Panc1 (cell line): ENCODE results near the gene SHC3. TPM values are rescaled to one million over a fixed set of nuclear protein-coding genes. Genes with fewer than 3 reads are reported as not detected.

Source experiments
- ATAC-seq: fragments of 200-7000 bp; cut with Tn5 transposase; 2 replicates; pipeline ENCODE4 v1.9.1; 2020; ENCODE audit warnings: mild to moderate bottlenecking, moderate library complexity
- BruUV-seq: library from RNA; stranded (reverse); fragments of 400-500 nt; replicated peaks from 2 replicates; lab custom pipeline; 2021; lab: Mats Ljungman, UMichigan
- CTCF ChIA-PET: fragments of 300-600 bp; sonication (Branson Sonifier 250); formaldehyde crosslinking; loops from one replicate; lab custom pipeline; 2022; ENCODE audit warnings: antibody characterized with exemption; lab: Charles Lee
- POLR2A ChIA-PET: fragments of 300-600 bp; sonication (Branson Sonifier 250); formaldehyde crosslinking; loops from one replicate; lab custom pipeline; 2022; ENCODE audit warnings: antibody characterized with exemption; lab: Charles Lee
- DNase-seq: peaks from one replicate; pipeline ENCODE4 v3.0.0-alpha.2; 2010; ENCODE audit warnings: low read depth, low spot score
- H3K27ac ChIP-seq: 2 replicates; pipeline ENCODE4 v1.5.1; 2011; ENCODE audit warnings: mild to moderate bottlenecking, low read length, inconsistent platforms
- H3K27me3 ChIP-seq: fragments of 200-500 bp; sonication (Bioruptor generic); 2 replicates; pipeline ENCODE4 v1.6.0; 2014; ENCODE audit warnings: low read length, inconsistent platforms; ENCODE audit not compliant: control insufficient read depth, insufficient read depth
- H3K36me3 ChIP-seq: fragments of 200-500 bp; sonication (Bioruptor generic); 2 replicates; pipeline ENCODE4 v1.5.1; 2014; ENCODE audit warnings: inconsistent platforms, mild to moderate bottlenecking, low read length, moderate library complexity; ENCODE audit not compliant: control insufficient read depth, insufficient read depth
- H3K4me1 ChIP-seq: 2 replicates; pipeline ENCODE4 v1.5.1; 2011; ENCODE audit warnings: inconsistent platforms, mild to moderate bottlenecking, low read length, moderate library complexity; ENCODE audit not compliant: control insufficient read depth, insufficient read depth
- H3K4me3 ChIP-seq, 2 experiments: 2 replicates each; pipeline ENCODE4 v1.5.1; 2011 to 2012; ENCODE audit warnings: low read depth in 2 of 2, low read length in 2 of 2, mild to moderate bottlenecking in 2 of 2, inconsistent platforms in 1 of 2, moderate library complexity in 1 of 2
- H3K9me3 ChIP-seq: fragments of 200-500 bp; sonication (Bioruptor generic); 2 replicates; pipeline ENCODE4 v1.5.1; 2014; ENCODE audit warnings: low read depth, mild to moderate bottlenecking, inconsistent platforms, low read length, moderate library complexity; ENCODE audit not compliant: control insufficient read depth, insufficient read depth
- CTCF ChIP-seq: fragments of 450-650 bp; IDR thresholded peaks from 2 replicates; pipeline ENCODE4 v1.5.1; 2017; ENCODE audit warnings: mild to moderate bottlenecking
- POLR2AphosphoS5 ChIP-seq: IDR thresholded peaks from 2 replicates; pipeline ENCODE4 v1.6.1; 2012; ENCODE audit warnings: mild to moderate bottlenecking, low read depth, low read length, moderate library complexity
- SIN3A ChIP-seq: IDR thresholded peaks from 2 replicates; pipeline ENCODE4 v1.6.1; 2012; ENCODE audit warnings: low read depth, mild to moderate bottlenecking, low read length, moderate library complexity, borderline replicate concordance; ENCODE audit not compliant: insufficient read depth
- TCF7L2 ChIP-seq: IDR thresholded peaks from 2 replicates; pipeline ENCODE4 v1.6.1; 2011; ENCODE audit warnings: mild to moderate bottlenecking, low read depth, low read length, inconsistent platforms
- in situ Hi-C: cut with HindIII; loops from 2 replicates; pipeline ENCODE4 v1.10.0; 2016; ENCODE audit warnings: low sequenced_read_pairs, low pct_unique_long_range_greater_than_20kb
- intact Hi-C: fragments of 100-400 bp; cut with micrococcal nuclease; formaldehyde crosslinking; loops from one replicate; pipeline ENCODE4 v1.10.0; 2022; ENCODE audit not compliant: unreplicated experiment
- total RNA-seq: library from RNA; stranded (reverse); gene quantifications from one replicate; pipeline ENCODE4 v1.2.1, GENCODE V29; 2021; ENCODE audit not compliant: unreplicated experiment
- TF ChIP-seq, protein P1 (sequence below), 2 experiments: IDR thresholded peaks; 2 replicates each; pipeline ENCODE4 v1.6.1; 2011 to 2012; ENCODE audit warnings: low read depth in 2 of 2, control low read depth in 1 of 2, low read length in 1 of 2, mild to moderate bottlenecking in 1 of 2, moderate library complexity in 1 of 2; ENCODE audit not compliant: insufficient read depth in 1 of 2

The SHC3 gene
- total RNA-seq, 1 experiment from 2014 or later: 1.7 TPM

DNA sequence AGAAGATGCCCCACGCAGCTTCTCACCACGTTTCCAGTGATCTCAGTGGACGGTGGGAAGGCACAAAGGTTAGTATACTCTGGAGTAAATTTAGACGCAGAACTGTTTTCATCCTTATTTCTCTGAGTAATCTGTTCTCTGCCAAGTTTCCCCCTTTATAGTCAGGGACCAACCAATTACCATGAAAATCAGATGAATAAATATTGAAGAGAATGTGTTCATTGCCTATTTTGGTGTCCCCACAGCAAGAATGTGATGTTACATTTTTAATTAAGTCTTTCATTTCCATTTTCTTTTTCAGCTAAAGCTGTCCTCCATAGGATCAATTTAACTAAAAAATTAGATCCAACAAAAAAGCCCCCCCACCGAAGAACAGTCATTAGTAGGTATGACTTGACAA, 146.0 kb downstream of the SHC3 start:
- peaks cover 3% of the 10 kb centered on the region; the same call in 1 of the 2 replicates for H3K9me3 ChIP-seq
- in situ Hi-C loops: no loop called here
- DNase-seq (no peak), ATAC-seq (no peak)
- ChIA-PET CTCF (no interaction called here), POLR2A (no interaction called here)
- no peak overlapping the region for H3K4me3 ChIP-seq
- TF ChIP-seq TCF7L2: no peak
- no peak for TF ChIP-seq SIN3A
- TF ChIP-seq, protein P1, sequence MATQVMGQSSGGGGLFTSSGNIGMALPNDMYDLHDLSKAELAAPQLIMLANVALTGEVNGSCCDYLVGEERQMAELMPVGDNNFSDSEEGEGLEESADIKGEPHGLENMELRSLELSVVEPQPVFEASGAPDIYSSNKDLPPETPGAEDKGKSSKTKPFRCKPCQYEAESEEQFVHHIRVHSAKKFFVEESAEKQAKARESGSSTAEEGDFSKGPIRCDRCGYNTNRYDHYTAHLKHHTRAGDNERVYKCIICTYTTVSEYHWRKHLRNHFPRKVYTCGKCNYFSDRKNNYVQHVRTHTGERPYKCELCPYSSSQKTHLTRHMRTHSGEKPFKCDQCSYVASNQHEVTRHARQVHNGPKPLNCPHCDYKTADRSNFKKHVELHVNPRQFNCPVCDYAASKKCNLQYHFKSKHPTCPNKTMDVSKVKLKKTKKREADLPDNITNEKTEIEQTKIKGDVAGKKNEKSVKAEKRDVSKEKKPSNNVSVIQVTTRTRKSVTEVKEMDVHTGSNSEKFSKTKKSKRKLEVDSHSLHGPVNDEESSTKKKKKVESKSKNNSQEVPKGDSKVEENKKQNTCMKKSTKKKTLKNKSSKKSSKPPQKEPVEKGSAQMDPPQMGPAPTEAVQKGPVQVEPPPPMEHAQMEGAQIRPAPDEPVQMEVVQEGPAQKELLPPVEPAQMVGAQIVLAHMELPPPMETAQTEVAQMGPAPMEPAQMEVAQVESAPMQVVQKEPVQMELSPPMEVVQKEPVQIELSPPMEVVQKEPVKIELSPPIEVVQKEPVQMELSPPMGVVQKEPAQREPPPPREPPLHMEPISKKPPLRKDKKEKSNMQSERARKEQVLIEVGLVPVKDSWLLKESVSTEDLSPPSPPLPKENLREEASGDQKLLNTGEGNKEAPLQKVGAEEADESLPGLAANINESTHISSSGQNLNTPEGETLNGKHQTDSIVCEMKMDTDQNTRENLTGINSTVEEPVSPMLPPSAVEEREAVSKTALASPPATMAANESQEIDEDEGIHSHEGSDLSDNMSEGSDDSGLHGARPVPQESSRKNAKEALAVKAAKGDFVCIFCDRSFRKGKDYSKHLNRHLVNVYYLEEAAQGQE (IDR thresholded peaks at IDR 0.05; ENCODE audit: insufficient read depth in 1 of 2, low read depth in 2 of 2, low read length in 1 of 2): no peak
- TF ChIP-seq POLR2AphosphoS5: no peak
- TF ChIP-seq CTCF: no peak
- no peaks in the 10 kb centered on the region for H3K4me1 ChIP-seq
- H3K27me3 ChIP-seq: no peaks in the 10 kb centered on the region
- intact Hi-C loops: no loop called here
- BruUV-seq: no TSS peak
- no peak overlapping the region for H3K27ac ChIP-seq
- H3K36me3 ChIP-seq: no peaks in the 10 kb centered on the region

DNA sequence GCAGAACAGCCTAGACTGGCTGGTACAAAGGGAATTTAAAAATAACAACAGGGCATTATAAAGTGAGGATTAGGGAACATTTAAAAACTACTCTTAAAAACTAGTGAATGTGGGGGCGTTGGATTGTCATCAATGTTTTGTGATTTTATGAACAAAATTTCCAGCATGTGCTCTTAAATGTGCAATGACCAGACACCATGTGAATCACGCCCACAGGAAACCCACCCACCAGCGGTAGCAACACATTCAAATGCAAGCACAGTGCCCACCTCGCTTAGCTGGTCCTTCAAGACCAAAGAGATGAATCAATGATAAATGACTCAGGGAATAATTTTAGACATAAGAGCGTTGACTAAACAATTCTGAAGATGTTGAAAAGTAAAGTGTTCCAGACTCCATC, 146.4 kb downstream of the SHC3 start:
- no peaks in the 10 kb centered on the region for H3K36me3 ChIP-seq
- intact Hi-C loops: no loop called here
- ATAC-seq: no peak
- peaks cover 3% of the 10 kb centered on the region; the same call in 1 of the 2 replicates for H3K9me3 ChIP-seq
- ChIA-PET CTCF (no interaction called here), POLR2A (no interaction called here)
- H3K4me1 ChIP-seq: no peaks in the 10 kb centered on the region
- no peak overlapping the region for H3K27ac ChIP-seq
- in situ Hi-C loops: no loop called here
- TF ChIP-seq, protein P1 (IDR thresholded peaks at IDR 0.05; ENCODE audit: insufficient read depth in 1 of 2, low read depth in 2 of 2, low read length in 1 of 2): no peak
- TF ChIP-seq SIN3A: no peak
- no peak for TF ChIP-seq TCF7L2
- TF ChIP-seq CTCF: no peak
- no peak for TF ChIP-seq POLR2AphosphoS5
- no TSS peak for BruUV-seq
- no peak overlapping the region for H3K4me3 ChIP-seq
- no peak for DNase-seq
- no peaks in the 10 kb centered on the region for H3K27me3 ChIP-seq
